22Rv1 (cell line): ENCODE data around the gene PPP4R3B.
"Not testable (repeated sequence)": the region's sequence is repeated elsewhere in the genome, so short reads cannot be mapped to it uniquely, and the experiment has no call there.

Experiments used
- ZFX ChIP-seq: fragments of 450-650 bp; IDR thresholded peaks from 2 replicates; pipeline ENCODE4 v1.6.1; 2017; ENCODE audit warnings: antibody characterized with exemption, borderline replicate concordance
- TF ChIP-seq, protein P1 (sequence below): fragments of 450-650 bp; IDR thresholded peaks from 2 replicates; pipeline ENCODE4 v1.5.1; 2017; ENCODE audit warnings: mild to moderate bottlenecking

GRCh38 chr2:55547679-55548078 is 69.7 kb downstream of the PPP4R3B start:
- TF ChIP-seq, protein P1, sequence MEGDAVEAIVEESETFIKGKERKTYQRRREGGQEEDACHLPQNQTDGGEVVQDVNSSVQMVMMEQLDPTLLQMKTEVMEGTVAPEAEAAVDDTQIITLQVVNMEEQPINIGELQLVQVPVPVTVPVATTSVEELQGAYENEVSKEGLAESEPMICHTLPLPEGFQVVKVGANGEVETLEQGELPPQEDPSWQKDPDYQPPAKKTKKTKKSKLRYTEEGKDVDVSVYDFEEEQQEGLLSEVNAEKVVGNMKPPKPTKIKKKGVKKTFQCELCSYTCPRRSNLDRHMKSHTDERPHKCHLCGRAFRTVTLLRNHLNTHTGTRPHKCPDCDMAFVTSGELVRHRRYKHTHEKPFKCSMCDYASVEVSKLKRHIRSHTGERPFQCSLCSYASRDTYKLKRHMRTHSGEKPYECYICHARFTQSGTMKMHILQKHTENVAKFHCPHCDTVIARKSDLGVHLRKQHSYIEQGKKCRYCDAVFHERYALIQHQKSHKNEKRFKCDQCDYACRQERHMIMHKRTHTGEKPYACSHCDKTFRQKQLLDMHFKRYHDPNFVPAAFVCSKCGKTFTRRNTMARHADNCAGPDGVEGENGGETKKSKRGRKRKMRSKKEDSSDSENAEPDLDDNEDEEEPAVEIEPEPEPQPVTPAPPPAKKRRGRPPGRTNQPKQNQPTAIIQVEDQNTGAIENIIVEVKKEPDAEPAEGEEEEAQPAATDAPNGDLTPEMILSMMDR: not testable (repeated sequence)
- not testable (repeated sequence) for TF ChIP-seq ZFX
